M059J (cell line): Measurements from ENCODE around the gene SLC6A7. TPM values are rescaled to one million over a fixed set of nuclear protein-coding genes. Genes with fewer than 3 reads are reported as not detected.

Experiments
- total RNA-seq: library from RNA; depleted of rRNA; stranded (reverse); fragments of >200 nt; shearing (Covaris generic); gene quantifications from 2 replicates; pipeline ENCODE4 v1.2.3, GENCODE V29; 2014; rRNA removed

The SLC6A7 gene
- total RNA-seq, 1 experiment from 2014 or later = not detected

Other genes starting within 250 kb of the SLC6A7 start
- gene PDE6A, start 245.3 kb upstream of the SLC6A7 start, total RNA-seq = 0.02 and 0.22 TPM in 2 replicates
- 11.9 and 17.5 TPM in 2 replicates for gene SLC26A2, start 229.3 kb upstream of the SLC6A7 start, total RNA-seq
- 3.2 and 6.3 TPM in 2 replicates for gene TIGD6, start 189.4 kb upstream of the SLC6A7 start, total RNA-seq
- 34.4 and 51.2 TPM in 2 replicates for gene HMGXB3, start 189.3 kb upstream of the SLC6A7 start, total RNA-seq
- 0.22 and 2.4 TPM in 2 replicates for gene CSF1R, start 103.5 kb upstream of the SLC6A7 start, total RNA-seq
- gene PDGFRB, start 34.2 kb upstream of the SLC6A7 start, total RNA-seq = 23.5 and 44.4 TPM in 2 replicates
- gene CDX1, start 23.3 kb upstream of the SLC6A7 start, total RNA-seq = not detected in 2 replicates
- 0.17 and 1.0 TPM in 2 replicates for gene CAMK2A, start 99.7 kb downstream of the SLC6A7 start, total RNA-seq
- gene ARSI, start 112.8 kb downstream of the SLC6A7 start, total RNA-seq = 32.7 and 51.2 TPM in 2 replicates
- 21.4 and 33.7 TPM in 2 replicates for gene TCOF1, start 167.6 kb downstream of the SLC6A7 start, total RNA-seq
- gene CD74, start 222.8 kb downstream of the SLC6A7 start, total RNA-seq = 1.8 and 6.0 TPM in 2 replicates